ENCODE measurements around the gene SLC43A3.
"Not testable (repeated sequence)": the region's sequence is repeated elsewhere in the genome, so short reads cannot be mapped to it uniquely, and the experiment has no call there.

SLC43A3 gene

DNA sequence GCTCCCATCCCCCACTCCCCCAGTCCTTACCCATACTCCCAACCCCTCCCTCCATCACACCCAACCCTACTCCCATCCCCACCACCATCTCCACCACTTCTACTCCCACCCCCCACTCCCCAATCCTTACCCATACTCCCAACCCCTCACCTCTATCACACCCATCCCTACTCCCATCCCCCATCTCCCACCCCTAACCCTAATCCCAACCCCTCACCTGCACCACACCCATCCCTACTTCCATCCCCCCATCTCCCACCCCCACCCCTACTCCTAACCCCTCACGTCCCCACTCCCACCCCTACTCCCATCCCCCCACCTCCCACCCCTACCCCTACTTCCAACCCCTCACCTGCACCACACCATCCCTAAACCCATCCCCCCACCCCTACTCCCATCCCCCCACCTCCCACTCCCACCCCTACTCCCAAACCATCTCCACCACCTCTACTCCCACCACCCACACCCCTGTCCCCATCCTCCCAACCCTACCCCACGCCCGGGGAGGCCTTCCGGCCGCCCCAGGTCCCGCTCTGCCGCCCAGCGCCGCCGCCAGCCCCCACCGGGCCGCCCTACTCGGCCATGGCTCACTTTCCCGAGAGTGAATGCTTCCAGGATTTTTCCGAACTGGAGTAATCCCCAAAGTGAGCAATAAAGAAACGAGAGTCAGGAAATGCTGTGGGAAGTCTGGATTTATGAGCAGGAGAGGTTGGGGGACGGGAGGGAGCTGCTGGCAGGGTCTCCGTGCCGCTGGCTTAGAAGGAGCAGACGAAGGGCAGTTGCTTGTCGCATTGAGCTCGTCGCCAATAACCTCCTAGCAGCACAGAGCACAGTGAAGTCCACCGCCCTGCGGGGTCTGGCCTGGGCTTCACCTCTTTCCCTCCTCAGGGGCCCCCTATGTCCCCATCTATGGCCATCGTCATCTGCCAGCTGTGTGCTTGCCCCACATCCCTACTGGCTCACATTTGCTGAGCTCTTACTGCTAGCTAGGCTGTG is 50.5 kb downstream of the SLC43A3 start:
- no peak for DNase-seq

- DNase-seq, result no peak
Measured at GRCh38 chr11:57375490-57375889, 51.4 kb downstream of the SLC43A3 start.

DNA sequence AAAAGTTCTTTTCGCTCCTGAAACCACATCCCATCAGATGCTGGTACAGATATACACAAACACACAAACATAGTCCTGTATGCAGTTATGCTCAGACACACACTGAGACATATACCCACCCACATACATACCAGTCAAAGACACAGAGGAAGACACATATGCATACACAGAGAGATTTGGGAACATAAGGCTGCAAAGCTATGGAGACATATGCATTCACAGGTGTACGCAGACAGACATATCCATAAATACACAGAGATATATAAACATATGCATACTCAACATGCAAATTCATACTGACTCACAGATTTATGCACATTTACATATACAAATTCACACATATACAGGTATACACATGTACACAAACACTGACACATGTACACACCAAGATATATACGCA is 52.0 kb downstream of the SLC43A3 start:
- DNase-seq, result no peak

- DNase-seq, result no peak
Measured at GRCh38 chr11:57373146-57373545, 53.8 kb downstream of the SLC43A3 start.

DNA sequence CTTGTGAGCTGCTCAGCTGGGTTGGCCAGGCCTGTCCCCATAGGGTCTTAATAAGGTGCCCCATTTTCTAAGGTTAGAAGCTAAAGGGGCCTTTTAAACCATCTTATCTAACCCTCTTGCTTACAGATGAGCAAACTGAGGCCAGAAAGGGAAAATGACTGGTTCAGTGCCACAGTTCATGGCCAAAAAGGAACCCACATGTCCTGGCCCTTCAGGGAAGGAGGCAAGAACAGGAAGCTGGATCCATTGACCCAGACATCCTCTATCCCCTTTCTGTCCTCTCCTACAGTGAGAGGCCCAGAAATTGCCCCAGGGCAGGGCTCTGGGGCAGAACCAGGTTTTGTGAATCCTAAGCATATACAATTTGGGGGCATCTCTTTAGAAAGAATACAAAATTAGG is 56.0 kb downstream of the SLC43A3 start:
- DNase-seq, result no peak

DNA sequence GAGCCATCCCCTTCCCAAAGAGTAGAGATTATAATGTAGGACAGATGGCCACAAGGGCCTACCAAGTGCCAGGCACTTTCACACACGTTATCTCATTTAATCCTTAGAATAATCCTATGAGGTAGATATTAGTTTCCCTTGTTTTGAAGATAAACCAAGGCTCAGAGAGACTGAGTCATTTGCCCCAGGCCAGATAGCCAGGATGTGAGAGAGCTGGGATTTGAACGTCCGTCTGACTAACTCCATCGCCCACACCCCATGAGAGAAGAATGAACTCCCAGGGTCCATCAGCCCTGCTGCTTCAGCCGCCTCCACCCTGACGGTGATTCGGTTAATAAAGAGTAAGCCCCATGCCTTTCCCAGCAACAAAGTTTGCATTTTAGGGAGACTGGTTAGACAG is 56.7 kb downstream of the SLC43A3 start:
- no peak for DNase-seq

- no peak for DNase-seq
Measured at GRCh38 chr11:57368845-57369232, 58.1 kb downstream of the SLC43A3 start.

DNA sequence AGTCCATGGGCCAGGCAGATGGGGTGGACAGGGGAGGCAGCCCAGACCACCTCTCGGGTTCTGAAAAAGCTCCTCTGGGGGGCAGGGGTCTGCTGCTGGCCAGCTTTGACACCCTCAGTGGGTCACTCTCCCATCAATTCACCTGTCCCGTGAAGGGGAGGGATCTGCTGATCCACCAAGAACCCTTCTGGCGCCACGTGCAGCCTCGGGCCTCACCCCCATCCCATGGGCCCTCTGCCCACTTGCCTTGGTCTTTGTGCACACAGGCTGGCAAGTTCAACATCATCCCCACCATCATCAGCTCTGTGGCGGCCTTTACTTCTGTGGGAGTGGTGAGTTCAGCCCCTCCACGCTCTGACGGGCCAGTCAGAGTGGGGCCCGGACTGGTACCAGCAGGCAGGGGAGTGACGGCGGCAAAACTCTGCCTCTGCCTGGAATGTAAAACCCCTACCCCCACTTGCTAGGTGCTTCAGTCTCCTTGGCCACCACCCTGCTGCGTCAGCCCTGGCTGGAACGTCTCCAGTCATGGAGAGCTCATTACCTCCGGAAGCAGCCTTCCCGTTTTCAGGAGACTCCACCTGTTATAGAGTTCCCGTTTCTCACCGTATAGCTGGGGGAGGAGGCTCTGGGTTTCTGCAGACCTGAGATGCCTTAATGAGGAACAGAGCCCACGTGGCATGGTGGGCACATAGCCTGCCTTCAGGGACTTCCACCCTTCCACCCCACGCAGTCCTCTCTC is 58.6 kb downstream of the SLC43A3 start:
- DNase-seq, result no peak

- no peak for DNase-seq
Measured at GRCh38 chr11:57364851-57365660, 61.9 kb downstream of the SLC43A3 start.

- DNase-seq, result no peak
Measured at GRCh38 chr11:57363131-57364080, 63.5 kb downstream of the SLC43A3 start.

- no peak for DNase-seq
Measured at GRCh38 chr11:57361926-57362325, 65.0 kb downstream of the SLC43A3 start.

DNA sequence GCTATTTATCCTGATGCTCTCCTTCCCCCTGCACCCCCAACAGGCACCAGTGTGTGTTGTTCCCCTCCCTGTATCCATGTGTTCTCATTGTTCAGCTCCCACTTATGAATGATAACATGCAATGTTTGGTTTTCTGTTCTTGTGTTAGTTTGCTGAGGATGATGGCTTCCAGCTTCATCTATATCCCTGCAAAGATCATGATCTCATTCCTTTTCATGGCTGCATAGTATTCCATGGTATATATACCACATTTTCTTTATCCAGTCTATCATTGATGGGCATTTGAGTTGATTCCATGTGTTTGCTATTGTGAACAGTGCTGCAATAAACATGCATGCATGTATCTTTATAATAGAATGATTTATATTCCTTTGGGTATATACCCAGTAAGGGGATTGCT is 65.5 kb downstream of the SLC43A3 start:
- DNase-seq, result not testable (repeated sequence)

DNA sequence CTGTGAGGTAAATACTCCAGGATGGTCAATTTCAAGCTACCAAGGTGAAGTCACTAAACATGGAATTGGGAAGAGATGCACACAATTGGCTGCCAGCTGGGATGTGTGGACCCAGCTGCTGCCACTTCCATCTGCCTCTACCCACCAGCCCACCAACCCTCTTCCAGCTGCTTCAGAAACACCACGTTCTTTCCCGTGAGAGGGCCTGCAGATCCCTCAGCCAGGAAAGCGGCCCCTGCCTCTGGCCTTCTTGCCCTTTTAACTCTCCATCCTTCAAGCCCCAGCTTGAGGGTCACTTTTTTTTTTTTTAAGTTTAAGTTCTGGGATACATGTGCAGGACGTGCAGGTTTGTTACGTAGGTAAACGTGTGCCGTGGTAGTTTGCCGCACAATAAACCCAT is 65.9 kb downstream of the SLC43A3 start:
- DNase-seq, result no peak

DNA sequence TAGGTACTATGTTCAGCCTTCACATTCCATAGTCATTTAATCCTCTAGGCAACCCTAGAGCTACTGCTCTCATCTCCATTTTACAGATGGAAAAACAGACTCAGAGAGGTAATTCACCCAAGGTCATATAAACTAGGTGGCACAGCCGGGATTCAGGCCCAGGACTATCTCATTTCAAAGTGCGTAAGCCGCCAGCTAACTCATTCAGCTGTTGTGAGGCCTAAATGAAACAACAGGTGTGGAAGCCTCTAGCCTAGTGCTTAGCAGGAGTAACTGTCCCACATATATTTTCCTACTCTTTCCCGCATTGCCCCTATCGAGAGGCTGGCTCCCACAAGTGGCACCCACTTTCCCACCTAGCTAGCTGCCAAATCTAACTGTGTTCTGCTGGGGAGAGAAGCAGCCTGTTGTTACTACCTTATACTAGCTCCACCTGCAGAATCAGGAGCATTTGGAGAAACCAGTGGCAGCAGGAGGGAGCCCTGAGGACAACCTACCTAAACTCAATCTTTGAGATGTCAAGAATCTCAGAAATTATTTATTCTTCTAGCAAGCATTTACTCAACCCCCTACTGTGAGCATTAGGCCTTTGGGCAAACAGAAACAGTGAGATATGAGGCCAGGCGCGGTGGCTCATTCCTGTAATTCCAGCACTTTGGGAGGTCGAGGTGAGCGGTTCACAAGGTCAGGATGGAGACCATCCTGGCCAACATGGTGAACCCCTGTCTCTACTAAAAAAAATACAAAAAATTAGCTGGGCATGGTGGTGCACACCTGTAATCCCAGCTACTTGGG is 66.8 kb downstream of the SLC43A3 start:
- DNase-seq, result no peak

GRCh38 chr11:57359396-57359795 is 67.5 kb downstream of the SLC43A3 start:
- DNase-seq, result no peak

DNA sequence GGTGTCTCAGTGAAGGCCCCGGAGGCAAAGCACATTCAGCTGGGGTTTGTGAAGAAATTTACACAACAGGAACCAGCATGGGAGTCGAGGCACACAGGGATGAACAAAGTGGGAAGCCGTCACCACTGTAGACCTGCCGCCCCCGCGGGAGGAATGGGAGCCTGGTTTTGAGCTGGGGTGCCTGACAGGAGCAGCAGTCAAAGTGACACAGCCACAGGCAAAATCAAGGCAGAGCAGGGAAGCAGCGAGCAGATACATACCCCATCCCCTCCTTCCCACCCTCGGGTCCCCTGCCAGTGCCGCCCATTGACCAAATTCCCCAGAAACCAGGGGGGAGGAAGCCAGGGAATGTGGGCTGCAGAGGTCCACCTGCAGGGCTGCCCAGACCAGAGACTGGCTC is 67.9 kb downstream of the SLC43A3 start:
- DNase-seq, result no peak

GRCh38 chr11:57358543-57358961 is 68.4 kb downstream of the SLC43A3 start:
- DNase-seq, result no peak

- DNase-seq, result no peak
Measured at GRCh38 chr11:57357856-57358255, 69.1 kb downstream of the SLC43A3 start.

- no peak for DNase-seq
Measured at GRCh38 chr11:57357310-57357709, 69.6 kb downstream of the SLC43A3 start.

All from NCI-H2107 (cell line).